Astrocyte of the spinal cord (primary cell): ENCODE results near the gene SHQ1.

ENCODE experiments used
- DNase-seq: peaks from one replicate; pipeline ENCODE4 v3.0.0; 2011; ENCODE audit warnings: low read depth, low spot score
- H3K4me3 ChIP-seq: 2 replicates; pipeline ENCODE4 v1.5.1; 2011; ENCODE audit warnings: low read depth, mild to moderate bottlenecking, low read length, moderate library complexity
- in situ Hi-C: cut with HindIII; loops from 2 replicates; pipeline ENCODE4 v1.10.0; 2017; ENCODE audit warnings: low sequenced_read_pairs
- TF ChIP-seq, protein P1 (sequence below): IDR thresholded peaks from 2 replicates; pipeline ENCODE4 v1.5.1; 2012; ENCODE audit warnings: low read depth, mild to moderate bottlenecking, low read length, inconsistent platforms

Gene SHQ1

DNA sequence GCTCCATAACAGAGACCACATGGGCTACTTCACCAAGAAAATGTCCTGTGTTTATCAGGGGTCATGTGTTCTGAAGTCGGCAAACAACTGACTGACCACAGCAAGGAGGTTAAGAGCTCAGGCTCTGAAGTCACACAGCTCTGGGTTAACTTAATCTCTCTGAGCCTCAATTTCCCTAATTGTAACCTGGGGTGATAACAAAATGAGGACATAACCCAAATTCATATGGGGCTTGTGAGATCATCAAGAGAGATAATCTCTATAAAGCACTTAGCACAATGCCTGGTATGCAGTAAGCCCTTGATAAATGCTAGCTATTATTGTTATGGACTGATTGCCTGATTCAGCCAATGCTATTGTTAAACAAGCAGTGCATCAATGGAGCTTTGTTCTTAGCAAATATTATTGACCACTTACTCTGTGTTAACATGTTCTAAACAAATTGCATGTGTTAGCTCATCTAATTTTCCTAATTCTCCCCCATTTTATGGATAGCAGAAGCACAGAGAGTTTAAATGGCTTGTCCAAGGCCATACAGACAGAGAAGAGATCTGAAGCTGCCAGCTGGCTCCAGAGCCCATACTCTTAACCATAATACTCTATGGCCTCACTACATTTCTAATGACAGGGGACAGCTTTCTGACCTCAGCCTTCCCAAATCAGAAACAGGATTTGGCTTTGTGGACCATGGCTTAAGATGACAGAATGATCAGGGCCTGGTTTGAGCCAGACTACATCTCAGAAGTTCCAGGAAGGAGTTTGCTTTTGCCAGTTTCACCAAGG is 78.3 kb downstream of the SHQ1 start:
- TF ChIP-seq, protein P1, sequence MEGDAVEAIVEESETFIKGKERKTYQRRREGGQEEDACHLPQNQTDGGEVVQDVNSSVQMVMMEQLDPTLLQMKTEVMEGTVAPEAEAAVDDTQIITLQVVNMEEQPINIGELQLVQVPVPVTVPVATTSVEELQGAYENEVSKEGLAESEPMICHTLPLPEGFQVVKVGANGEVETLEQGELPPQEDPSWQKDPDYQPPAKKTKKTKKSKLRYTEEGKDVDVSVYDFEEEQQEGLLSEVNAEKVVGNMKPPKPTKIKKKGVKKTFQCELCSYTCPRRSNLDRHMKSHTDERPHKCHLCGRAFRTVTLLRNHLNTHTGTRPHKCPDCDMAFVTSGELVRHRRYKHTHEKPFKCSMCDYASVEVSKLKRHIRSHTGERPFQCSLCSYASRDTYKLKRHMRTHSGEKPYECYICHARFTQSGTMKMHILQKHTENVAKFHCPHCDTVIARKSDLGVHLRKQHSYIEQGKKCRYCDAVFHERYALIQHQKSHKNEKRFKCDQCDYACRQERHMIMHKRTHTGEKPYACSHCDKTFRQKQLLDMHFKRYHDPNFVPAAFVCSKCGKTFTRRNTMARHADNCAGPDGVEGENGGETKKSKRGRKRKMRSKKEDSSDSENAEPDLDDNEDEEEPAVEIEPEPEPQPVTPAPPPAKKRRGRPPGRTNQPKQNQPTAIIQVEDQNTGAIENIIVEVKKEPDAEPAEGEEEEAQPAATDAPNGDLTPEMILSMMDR: no peak
- DNase-seq: no peak
- in situ Hi-C loops: no loop called here
- H3K4me3 ChIP-seq: no peak overlapping the region

- in situ Hi-C loops: no loop called here
- H3K4me3 ChIP-seq: no peak overlapping the region
- no peak for DNase-seq
- TF ChIP-seq, protein P1: no peak
Measured at GRCh38 chr3:72768936-72769335, 79.3 kb downstream of the SHQ1 start.

- H3K4me3 ChIP-seq: no peak overlapping the region
- TF ChIP-seq, protein P1: no peak
- DNase-seq: no peak
- in situ Hi-C loops: no loop called here
Measured at GRCh38 chr3:72768481-72768880, 79.8 kb downstream of the SHQ1 start.

DNA sequence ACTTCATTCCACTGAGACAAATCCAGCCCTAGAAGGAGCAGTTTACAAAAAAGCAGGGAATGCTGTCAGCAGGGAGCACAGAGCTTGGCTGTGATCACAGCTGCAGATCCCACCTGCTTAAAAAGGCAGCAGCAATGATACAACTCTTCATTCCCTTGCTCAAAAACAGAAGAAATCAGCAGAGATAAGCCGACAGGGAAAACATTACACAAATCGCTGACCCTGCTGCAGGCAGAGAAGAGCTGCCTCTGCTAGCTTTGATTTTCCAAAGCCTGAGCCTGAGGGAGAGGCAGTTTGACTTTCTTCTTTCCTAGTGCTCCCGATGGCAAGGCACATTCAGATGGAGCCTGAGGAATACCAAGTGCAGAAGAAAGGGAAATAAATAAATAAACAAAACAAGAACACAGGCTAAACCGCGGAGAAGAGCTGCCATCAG is 80.2 kb downstream of the SHQ1 start:
- no peak overlapping the region for H3K4me3 ChIP-seq
- no peak for DNase-seq
- in situ Hi-C loops: no loop called here
- TF ChIP-seq, protein P1: no peak

DNA sequence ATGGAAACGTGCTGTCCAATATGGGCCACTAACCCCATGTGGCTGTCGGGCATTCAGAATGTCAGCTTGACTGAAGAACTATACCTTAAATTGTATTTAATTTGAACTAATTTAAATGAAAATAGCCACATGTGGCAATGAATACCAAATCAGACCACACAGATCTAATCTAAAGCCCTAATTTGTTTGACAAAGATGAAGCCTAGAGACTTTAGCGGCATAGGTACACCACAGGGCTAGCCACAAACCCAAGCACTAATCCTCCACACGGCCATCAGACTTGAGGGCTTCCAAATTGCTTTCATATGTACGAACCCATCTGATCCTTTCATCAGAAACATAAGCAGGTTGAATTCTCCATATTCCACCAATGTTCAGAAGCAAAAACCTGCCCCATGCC is 81.4 kb downstream of the SHQ1 start:
- no peak overlapping the region for H3K4me3 ChIP-seq
- no peak for DNase-seq
- in situ Hi-C loops: no loop called here
- TF ChIP-seq, protein P1: no peak

- no peak overlapping the region for H3K4me3 ChIP-seq
- TF ChIP-seq, protein P1: no peak
- in situ Hi-C loops: no loop called here
- no peak for DNase-seq
Measured at GRCh38 chr3:72763751-72764440, 84.3 kb downstream of the SHQ1 start.
